BE2C (cell line): ENCODE results near the gene SYT14.

Experiments used
- DNase-seq: peaks from one replicate; pipeline ENCODE4 v3.0.0-alpha.2; 2020
- H3K27me3 ChIP-seq: fragments of 250-450 bp; sonication (Bioruptor Pico); 2 replicates; pipeline ENCODE4 v1.5.1; 2020; ENCODE audit warnings: mild to moderate bottlenecking
- H3K36me3 ChIP-seq: fragments of 250-450 bp; sonication (Bioruptor Pico); 2 replicates; pipeline ENCODE4 v1.5.1; 2020; ENCODE audit warnings: mild to moderate bottlenecking
- H3K4me1 ChIP-seq: fragments of 250-450 bp; sonication (Bioruptor Pico); 2 replicates; pipeline ENCODE4 v1.5.1; 2020
- H3K4me3 ChIP-seq: 2 replicates; pipeline ENCODE4 v1.5.1; 2011; ENCODE audit warnings: low read depth, low read length
- H3K9me3 ChIP-seq: fragments of 250-450 bp; sonication (Bioruptor Pico); 2 replicates; pipeline ENCODE4 v1.5.1; 2020
- TF ChIP-seq, protein P1 (sequence below): IDR thresholded peaks from 2 replicates; pipeline ENCODE4 v1.5.1; 2012; ENCODE audit warnings: mild to moderate bottlenecking, low read depth, low read length

SYT14 gene

DNA sequence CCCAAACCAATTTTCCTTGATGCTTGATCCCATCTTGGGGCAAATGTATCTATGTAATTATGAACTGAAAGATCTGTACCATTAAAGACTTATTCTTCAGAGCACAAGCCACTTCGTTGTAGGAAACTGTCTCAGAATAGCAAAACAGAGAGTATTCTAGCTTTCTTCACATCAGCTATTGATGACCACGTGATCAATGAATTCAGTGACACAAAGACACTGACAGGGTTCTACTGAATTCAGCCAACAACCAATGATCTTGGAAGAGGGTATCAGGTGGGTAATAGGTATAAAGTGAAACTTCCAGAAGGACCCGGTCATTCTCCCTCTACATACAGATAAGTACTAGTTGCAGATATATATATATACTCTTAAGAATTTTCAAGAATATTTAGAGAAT is 260.8 kb downstream of the SYT14 start:
- TF ChIP-seq, protein P1, sequence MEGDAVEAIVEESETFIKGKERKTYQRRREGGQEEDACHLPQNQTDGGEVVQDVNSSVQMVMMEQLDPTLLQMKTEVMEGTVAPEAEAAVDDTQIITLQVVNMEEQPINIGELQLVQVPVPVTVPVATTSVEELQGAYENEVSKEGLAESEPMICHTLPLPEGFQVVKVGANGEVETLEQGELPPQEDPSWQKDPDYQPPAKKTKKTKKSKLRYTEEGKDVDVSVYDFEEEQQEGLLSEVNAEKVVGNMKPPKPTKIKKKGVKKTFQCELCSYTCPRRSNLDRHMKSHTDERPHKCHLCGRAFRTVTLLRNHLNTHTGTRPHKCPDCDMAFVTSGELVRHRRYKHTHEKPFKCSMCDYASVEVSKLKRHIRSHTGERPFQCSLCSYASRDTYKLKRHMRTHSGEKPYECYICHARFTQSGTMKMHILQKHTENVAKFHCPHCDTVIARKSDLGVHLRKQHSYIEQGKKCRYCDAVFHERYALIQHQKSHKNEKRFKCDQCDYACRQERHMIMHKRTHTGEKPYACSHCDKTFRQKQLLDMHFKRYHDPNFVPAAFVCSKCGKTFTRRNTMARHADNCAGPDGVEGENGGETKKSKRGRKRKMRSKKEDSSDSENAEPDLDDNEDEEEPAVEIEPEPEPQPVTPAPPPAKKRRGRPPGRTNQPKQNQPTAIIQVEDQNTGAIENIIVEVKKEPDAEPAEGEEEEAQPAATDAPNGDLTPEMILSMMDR = no peak
- H3K27me3 ChIP-seq = no peaks in the 10 kb centered on the region
- no peak overlapping the region for H3K4me3 ChIP-seq
- no peaks in the 10 kb centered on the region for H3K4me1 ChIP-seq
- no peak for DNase-seq
- H3K9me3 ChIP-seq = no peaks in the 10 kb centered on the region
- H3K36me3 ChIP-seq = no peaks in the 10 kb centered on the region

DNA sequence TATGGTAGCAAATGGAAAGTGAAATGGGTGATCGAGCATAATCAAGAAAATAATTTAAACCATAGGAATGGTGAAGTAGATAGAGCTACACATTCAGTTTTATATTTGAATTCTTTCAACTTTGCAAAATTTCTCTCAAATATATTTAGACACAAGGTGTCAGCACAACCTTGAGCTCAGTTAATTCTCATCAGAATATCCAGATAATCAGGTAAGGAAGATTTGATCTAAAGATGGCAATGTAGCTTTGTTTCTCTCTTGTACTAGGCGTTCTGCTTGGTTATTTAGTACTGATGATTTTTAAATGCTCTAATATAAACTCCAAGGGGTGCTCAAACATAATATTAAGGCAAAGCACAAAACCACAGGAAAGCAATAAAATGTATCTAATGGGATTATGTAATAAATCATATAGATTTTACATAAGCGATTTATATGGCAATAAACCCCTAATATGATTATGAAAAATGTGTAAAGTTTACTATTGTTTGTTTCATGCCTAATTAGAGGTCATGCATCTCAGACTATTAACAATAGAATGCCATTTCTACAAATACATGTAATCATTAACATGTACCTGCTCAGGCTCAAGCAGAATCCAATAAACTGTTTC is 262.2 kb downstream of the SYT14 start:
- no peaks in the 10 kb centered on the region for H3K27me3 ChIP-seq
- no peaks in the 10 kb centered on the region for H3K36me3 ChIP-seq
- no peaks in the 10 kb centered on the region for H3K9me3 ChIP-seq
- H3K4me3 ChIP-seq = no peak overlapping the region
- TF ChIP-seq, protein P1 = no peak
- DNase-seq = no peak
- no peaks in the 10 kb centered on the region for H3K4me1 ChIP-seq

- no peaks in the 10 kb centered on the region for H3K27me3 ChIP-seq
- no peaks in the 10 kb centered on the region for H3K4me1 ChIP-seq
- TF ChIP-seq, protein P1 = no peak
- no peak overlapping the region for H3K4me3 ChIP-seq
- no peaks in the 10 kb centered on the region for H3K36me3 ChIP-seq
- no peak for DNase-seq
- no peaks in the 10 kb centered on the region for H3K9me3 ChIP-seq
Observed at GRCh38 chr1:210201681-210202080, 263.7 kb downstream of the SYT14 start.

DNA sequence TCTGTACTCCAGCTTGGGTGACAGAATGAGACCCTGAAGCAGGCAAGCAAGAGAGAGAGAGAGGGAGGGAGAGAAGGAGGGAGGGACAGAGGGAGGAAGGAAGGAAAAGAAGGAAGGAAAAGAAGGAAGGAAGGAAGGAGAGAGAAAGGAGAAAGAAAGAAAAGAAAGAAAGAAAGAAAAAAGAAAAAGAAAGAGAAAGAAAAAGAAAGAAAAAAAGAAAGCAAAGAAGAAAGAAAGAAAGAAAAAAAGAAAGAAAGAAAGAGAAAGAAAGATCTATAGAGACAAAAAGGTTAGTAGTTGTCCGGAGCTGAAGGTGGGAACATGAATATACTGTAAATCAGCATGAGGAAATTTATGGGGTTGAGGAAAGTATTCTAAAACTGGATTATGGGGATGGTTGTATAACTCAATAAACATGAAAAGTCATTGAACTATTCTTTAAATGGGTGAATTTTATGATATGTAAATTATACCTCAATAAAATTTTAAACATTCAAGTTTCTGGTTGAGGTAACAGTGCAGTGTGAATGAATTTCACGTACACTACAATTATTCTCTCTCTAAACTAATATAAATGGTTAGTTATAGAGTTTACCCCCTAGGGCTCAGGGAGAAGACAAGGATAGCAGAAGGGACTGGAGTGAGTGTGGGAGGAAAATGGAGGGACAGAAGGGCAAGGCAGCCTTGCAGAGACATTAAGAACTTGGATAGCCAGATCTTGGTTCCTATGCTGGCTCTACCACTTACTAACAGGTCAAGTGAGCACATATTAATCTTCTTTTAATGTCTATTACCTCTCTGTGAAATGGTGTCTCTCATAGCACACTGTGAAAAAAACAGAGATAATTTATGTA is 269.8 kb downstream of the SYT14 start:
- H3K36me3 ChIP-seq = no peaks in the 10 kb centered on the region

DNA sequence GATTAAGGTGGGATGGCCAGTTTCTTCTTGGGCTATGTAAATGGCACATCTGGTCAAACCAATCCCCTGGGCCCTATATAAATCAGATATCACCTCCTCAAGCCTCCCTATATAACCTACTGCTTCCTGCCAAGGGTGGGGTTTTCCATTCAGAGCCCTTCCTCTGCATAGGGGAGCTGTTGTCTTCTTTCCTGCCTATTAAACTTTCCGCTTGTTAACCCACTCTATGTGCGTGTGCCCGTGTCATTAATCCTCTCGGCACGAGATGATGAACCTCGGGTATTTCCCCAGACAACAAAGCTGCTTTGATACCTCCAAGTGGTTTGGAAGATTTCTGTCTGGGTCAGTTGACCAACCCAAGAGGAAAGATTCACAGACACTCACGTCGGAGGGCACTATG is 275.3 kb downstream of the SYT14 start:
- TF ChIP-seq, protein P1 = no peak
- H3K27me3 ChIP-seq = no peaks in the 10 kb centered on the region
- DNase-seq = no peak
- no peak overlapping the region for H3K4me3 ChIP-seq
- no peaks in the 10 kb centered on the region for H3K36me3 ChIP-seq
- no peaks in the 10 kb centered on the region for H3K9me3 ChIP-seq
- no peaks in the 10 kb centered on the region for H3K4me1 ChIP-seq

More for the DNA sequence above, 269.8 kb downstream of the SYT14 start:
- Histone ChIP-seq H3K4me3 (no peak overlapping the region), H3K4me1 (no peaks in the 10 kb centered on the region), H3K27me3 (no peaks in the 10 kb centered on the region), H3K9me3 (no peaks in the 10 kb centered on the region)
- DNase-seq = no peak
- TF ChIP-seq, protein P1 = no peak
